GM21786 (cell line): ENCODE measurements around the gene TRIM8.
"Not testable (repeated sequence)": the region's sequence is repeated elsewhere in the genome, so short reads cannot be mapped to it uniquely, and the experiment has no call there.

Experiments
- ATAC-seq: cut with Tn5 transposase; IDR thresholded peaks from one replicate; pipeline ENCODE4 v1.9.1; 2021; ENCODE audit not compliant: unreplicated experiment

The TRIM8 gene

DNA sequence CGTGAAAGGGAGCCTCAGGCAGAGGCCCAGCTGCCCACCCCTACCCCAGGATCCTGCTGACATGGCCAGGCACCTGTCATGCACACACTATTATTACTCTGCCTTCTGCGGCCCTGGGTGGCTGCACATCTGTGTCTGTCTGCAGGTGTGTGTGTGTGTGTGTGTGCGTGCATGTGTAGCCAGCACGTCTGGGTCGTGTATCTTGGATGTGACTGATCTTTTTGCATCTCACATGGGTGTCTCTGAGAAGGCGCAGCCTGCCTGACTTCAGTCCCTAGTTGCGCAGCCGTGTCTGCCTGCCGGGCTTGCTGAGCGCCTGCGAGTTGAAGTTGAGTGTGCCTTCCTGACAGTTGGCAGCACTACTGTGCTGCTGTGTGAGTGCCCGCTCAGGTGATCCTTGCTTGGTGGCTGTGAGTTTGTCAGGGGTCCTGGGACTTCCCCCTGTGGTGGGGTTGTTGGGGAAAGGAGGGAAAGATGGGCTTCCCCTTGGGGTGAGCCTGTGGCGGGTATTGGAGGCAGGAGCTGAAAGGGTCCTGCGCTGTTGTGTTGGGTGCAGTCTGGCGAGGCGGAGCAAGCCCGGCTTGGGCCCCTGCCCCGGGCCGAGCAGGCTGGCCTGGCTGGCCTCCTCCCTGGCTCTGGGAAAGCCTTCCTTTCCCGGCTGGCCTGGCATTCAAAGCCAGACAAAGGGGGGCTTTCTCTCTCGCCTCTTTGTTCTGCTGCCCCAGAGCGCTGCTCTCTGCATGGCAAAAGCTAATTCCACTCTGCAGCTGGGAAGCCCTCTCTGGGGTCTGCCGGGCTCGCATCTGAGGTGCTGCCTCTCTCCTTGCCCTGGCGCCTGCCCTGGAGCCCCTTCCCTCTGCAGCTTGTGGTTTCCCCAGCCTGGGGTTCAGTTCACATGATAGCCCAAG lies 4.9 kb downstream of the TRIM8 start:
- ATAC-seq, result no peak

DNA sequence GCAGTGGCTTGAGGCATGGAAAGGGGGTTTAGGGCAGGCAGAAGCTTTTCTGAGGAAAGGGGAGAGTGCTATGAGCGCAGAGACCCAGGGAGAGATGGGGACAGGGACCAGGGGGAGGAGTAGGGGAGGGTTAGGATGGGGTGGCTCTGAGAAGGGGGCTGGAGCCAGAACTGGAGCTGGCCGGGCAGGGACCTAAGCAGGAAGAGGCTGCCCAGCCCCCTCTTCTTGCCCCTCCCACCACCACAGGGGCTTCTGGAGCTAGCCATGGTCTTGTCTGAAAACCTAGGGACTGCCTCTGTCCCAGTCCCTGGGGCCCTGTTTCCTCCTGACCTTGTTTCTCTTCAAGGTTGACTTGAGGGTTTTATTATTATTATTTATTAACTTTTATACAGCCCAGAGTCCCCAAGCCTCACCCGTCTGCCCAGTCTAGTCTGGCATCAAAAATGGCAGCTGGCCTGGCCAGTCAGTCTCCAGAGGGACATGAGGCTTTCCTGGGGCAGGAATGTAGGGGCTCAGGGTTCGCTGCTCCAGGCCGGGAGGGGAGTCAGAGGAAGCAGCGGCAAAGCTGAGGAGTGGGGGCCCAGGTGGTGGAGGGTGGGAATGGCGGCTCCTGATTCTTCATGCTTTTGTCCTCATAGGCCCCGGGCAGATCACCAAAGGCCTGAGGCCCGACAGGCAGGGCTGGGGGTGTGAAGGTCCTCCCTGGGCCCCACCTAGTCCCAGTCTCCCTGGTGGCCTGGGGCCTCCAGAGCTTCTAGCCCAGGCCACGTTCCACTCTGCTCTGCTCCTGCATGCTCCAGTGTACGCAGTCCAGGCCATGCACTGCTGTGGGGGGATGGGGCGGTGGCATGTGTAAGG lies 5.7 kb downstream of the TRIM8 start:
- no peak for ATAC-seq

DNA sequence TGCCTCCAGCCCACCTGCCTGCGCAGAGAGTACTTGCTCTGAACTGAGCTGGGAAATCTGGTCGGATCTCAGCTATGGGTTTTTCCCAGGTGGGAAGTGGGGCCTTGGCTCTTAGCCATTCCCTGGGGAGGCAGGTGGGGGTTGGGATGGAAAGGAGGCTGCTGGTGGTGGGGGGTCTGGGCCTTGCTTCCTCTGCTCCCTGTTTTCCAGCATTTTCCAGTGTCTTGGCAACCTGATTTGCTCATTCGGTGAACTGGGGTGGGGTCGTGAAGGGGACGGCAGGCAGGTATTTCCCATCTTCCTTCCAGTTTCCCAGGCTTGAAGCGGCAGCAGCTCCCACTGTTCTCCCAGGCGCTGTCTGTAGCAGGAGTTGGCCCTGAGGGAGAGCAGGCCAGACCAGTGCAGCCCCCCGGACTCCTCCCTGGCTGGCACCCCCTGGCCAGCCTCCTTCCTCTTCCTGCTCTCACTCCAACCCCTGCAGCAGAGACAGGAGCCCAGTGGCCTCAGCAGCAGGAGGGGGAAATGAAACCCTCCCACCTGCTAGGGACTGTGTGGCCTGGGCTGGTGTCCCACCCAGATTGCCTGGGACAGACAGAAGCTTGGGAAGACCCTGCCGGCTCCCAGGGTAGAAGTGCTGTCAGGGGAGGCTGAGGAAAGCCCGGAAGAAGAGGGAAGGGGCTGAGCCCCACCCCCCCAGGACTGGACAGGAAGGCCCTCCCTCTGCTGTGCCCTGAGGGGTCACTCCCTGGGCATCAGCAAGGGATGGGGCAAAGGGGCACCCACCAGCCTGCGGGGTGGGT lies 6.6 kb downstream of the TRIM8 start:
- ATAC-seq, result no peak

DNA sequence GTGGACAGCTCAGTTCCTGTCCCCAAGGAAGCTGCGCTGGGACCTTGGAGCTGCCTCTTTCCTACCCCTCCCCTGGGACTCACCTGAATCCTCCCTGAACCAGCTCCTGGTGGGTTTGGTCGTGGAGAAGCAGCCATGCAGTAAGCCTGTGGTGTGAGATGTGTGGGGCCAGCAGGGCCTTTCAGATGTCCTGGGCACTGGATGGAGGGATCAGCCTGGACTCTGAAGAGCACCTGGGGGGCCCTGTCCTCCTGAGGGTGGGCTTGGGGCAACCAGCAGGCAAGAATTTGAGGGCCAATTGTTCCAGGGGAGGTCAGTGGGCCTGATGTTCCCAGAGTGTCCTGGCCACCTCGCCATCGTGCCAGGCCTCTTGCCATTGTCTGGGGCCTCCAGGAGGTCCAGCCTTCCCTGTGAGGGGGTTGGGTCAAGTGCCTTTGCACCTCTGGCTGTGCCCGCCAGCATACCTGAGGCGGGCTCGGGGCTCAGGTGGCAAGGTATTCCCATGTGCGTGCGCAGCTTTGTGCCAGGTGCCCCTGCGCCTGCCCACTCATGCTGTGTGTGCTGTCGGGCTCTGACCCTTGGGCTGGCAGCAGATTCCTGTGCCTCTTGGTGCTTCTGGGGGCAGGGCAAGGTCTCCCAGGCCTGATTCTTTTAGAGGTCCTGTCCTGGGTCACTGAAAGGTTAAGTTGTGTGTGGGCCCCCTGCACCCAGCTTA lies 7.3 kb downstream of the TRIM8 start:
- ATAC-seq, result no peak

DNA sequence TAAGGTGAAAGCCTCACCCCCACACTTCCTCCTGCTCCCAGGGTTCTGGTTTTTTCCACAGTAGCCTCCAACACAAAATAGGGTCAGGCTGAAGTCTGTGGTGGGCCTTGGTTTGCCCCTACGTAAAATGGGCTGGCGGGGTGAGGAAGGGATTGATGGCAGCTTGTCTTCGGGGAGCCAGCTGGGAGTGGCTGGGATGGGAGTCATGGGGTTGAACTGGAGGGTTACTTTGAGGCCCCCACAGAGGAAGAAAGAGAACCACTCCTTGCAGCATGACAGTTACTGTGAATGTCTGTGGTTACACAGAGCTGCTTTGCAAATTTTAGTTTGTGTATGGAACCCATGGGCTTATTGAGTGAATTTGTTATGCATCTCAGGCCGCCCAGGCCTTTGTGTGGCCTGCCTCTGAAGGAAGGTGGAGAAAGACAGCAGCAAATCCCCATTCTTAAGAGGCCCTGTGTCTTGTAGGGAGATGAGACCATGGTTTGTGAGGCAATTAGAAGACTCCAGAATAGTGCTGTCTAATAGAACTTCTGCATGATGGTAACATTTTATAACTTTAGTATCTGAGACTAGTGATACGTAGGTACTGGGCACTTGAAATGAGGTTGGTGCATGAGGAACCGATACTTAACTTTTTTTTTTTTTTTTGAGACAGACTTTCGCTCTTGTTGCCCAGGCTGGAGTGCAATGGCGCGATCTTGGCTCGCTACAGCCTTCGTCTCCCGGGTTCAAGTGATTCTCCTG lies 8.1 kb downstream of the TRIM8 start:
- peak; percentile 40 for ATAC-seq

DNA sequence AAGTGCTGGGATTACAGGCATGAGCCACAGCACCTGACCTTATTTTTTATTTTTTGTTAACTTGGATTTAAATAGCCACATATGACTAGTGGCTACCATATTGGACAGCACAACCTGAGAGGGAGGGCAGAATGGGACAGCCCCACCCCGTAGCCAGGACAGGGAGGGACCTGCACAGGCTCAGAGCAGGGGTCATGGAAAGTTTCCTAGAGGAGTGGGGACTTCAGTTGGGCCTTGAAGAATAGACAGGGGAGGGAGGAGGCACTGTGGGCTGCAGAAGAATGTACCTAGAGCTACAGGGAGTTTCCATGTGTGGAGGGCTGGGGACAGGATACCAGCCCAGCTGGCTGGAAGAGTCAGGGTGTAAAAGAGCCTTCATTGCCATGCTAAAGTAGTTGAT lies 8.8 kb downstream of the TRIM8 start:
- ATAC-seq, result no peak

DNA sequence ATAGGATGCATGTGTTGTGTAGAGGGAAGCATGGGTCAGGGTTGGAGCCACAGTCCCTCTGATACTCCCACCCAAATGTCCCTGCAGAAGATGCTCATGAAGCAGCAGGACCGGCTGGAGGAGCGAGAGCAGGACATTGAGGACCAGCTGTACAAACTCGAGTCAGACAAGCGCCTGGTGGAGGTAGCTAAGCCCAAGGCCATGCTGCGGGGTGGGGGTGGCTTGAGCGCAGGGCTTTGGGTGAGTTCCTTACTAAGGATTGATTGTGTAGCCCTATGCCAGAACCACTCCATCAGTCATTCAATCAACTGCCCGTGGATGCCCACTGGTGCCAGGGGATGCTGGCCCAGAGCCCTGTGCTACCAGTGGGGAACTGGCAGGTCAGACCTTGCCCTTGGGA lies 10.3 kb downstream of the TRIM8 start:
- no peak for ATAC-seq

DNA sequence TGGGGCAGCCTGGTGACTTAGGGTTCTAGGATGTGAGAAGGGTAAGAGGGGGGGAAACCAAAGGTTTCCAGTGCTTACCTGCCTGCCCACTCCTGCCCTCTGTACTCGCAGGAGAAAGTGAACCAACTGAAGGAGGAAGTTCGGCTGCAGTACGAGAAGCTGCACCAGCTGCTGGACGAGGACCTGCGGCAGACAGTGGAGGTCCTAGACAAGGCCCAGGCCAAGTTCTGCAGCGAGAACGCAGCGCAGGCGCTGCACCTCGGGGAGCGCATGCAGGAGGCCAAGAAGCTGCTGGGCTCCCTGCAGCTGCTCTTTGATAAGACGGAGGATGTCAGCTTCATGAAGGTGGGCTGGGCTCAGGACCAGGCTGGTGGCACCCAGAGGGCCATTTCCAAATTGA lies 10.7 kb downstream of the TRIM8 start:
- no peak for ATAC-seq

DNA sequence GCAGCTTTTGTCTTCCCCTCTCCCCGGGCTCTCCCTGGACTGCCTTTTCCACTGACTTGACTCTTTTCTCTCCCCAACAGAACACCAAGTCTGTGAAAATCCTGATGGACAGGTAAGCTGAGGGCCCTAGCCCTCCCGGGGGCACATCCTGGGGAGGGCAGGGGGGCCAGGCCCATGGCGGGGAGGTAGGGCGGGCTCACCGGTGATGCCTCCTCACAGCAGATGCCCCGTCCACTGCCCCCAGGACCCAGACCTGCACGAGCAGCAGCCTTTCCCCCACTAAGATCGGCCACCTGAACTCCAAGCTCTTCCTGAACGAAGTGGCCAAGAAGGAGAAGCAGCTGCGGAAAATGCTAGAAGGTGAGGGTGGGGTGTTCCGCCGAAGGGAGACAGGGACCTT lies 11.7 kb downstream of the TRIM8 start:
- no peak for ATAC-seq

DNA sequence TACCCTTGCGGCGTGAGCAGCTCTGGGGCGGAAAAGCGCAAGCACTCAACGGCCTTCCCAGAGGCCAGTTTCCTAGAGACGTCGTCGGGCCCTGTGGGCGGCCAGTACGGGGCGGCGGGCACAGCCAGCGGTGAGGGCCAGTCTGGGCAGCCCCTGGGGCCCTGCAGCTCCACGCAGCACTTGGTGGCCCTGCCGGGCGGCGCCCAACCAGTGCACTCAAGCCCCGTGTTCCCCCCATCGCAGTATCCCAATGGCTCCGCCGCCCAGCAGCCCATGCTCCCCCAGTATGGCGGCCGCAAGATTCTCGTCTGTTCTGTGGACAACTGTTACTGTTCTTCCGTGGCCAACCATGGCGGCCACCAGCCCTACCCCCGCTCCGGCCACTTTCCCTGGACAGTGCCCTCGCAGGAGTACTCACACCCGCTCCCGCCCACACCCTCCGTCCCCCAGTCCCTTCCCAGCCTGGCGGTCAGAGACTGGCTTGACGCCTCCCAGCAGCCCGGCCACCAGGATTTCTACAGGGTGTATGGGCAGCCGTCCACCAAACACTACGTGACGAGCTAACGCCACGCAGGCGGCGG lies 12.6 kb downstream of the TRIM8 start:
- ATAC-seq, result no peak

DNA sequence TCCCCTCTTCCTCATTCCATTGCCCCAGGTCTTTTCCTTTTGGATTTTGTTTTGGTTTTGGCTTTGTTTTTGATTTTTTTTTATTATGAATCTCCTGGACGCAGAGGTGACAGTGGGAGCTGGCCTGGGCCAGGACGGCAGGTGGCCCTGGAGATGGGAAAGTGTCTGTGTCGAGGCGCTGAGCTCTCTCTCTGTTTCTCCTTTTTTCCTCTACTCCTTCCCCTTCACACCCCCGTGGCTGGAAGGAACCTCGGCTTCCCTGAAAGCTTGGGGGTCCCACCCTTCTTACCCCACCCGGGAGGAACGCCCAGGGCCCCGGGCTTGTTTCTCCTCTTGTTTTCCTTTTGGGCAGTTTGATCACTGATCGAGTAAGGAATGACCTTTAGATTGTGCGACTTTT lies 13.2 kb downstream of the TRIM8 start:
- ATAC-seq, result no peak

DNA sequence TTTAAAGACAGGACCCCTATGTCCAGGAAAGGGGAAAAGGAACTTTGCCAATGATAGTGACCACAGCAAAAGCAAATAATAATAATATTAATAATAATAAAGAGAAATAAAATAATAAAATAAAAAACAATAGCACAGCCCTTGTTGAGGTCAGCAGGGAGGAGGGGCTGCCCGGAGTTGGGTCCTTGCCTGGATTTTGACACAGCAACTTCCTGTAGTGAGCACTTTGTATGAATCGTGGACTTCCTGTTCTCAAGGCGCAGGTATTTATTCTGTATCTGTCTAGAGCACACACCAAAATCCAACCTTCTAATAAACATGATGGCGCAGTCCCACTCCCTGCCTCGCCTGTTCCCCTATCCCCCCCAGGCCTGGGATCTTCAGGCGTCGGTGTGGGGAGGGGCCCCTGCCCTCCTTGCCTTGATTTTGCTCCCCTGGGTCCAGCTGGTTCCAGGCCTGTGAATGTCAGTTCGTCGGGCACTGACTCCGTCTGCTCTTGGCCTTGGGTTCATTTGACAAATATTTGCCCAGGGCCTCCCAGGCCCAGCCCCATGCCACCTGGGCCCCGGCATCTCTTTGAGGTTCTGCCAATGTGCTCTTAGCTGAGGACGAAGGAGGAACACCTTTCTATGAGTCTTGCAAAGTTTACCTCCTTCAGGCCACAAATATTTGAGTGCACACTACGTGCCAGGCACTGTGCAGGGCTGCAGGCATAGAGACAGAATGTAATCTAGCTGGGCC lies 13.9 kb downstream of the TRIM8 start:
- no peak for ATAC-seq

DNA sequence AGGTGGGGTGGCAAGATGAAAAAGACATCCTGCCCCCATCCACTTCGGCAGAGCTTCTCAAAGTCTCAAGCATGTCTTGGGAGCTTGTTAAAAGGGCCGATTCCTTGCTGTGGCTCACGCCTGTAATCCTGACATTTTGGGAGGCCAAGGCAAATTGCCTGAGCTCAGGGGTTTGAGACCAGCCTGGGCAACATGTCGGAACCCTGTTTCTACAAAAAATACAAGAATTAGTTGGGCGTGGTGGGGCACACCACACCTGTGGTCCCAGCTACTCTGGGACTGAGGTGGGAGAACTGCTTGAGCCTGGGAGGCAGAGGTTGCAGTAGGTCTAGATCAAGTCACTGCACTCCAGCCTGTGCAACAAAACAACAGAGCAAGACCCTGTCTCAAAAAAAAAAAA lies 14.5 kb downstream of the TRIM8 start:
- no peak for ATAC-seq

DNA sequence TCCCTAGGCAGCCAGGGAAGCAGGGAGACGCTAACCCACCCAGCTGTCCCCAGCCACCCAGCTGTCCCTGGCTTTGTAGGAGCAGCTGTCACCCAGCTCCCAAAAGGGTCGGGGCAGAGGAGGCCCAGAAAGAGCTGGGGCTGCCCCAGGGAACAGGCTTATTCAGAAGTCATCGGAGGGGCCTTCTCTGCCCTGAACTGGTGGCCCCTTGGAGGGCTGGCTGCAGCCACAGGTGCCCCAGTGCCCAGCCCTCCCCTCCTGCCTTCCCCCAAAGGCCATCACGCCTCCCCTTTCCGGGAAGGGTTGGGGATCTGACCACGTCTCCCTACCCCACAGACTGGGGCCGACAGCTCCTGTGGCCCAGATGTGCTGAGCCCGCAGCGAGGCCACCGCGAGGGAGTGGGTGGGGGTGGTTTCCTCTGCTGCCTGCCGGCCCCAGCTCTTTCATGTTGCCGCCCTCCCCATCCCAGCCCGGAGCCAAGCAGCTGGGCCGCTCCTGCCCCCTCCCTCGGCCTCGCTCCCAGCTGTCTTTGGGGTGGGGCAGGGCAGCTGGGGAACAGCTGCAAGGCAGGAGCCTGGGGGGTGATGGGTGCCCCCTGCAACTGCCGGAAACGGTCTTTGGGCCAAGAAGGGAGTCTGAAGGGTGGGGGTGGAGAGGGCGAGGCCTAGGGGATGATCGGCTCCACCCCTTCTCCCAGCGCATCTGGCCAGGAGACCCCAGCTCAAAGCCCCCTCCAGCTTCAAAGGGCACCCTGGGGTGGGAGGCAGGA lies 16.8 kb downstream of the TRIM8 start:
- peak; percentile 73 for ATAC-seq

DNA sequence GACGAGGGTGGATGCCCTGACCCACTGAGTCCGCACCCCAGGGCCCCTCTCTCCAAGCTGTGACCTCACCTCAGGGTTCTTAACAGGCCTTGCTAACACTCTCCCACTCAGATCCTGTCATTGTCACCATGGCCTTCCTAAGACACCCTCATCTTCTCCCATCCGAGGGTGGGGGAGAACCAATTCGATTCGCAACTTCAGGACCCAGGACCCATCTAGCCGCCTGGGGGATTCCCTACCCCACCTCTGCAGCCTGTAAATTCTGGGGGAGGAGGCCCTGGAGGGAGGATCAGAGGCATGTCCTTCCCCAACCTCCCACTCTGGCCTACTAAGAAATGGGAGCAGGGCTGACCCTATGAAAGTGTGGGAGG lies 17.4 kb downstream of the TRIM8 start:
- peak; percentile 14 for ATAC-seq

DNA sequence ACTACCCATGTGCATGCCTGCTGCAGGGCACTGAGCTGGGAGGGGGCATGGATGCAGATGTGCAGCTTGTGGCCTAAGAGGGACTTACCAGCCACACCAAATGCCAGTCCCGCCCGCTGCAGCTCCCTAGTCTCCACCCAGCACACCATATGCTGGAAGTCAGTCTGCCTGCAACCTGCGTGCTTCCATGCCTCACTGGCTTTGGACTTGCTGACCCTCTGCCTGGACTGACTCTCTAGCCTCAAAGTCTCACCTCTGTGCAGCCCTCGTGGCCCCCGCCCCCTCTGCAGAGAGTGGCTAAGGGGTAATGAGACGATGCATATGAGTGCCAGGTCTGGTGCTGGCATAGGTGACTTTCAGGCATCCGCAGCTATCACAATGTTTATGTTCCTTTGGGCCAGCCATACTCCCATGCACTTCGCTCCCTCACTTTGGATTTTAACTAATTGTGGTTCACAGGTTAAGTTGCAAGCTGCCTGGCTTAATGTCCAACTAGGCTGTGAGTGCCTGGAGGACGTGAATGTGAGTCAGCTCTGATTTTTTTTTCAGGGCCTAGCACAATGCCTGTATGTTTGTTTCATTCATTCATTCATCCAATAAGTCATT lies 21.7 kb downstream of the TRIM8 start:
- ATAC-seq, result no peak

DNA sequence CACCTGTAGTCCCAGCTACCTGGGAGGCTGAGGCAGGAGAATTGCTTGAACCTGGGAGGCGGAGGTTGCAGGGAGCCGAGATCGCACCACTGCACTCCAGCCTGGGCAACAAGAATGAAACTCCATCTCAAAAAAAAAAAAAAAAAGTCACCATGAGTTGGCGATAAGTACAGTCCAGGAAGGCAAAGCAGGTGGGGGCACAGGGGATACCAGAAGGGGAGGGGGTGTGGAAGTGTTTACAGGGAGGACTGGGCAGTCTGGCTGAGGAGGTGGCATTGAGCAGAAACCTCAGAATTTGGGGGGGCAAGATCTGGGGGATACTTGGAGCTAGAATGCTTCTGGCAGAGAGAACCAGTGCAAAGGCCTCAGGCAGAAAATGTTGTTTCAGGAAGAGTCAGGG lies 23.1 kb downstream of the TRIM8 start:
- ATAC-seq, result not testable (repeated sequence)
